Naive thymus-derived CD8-positive, alpha-beta T cell (primary cell): ENCODE measurements around the gene NPEPL1. TPM values are rescaled to one million over a fixed set of nuclear protein-coding genes. Genes with fewer than 3 reads are reported as not detected.
A peak's percentile ranks its signal among the peaks of the same experiment; 100 is the strongest.

Experiments used
- ATAC-seq, 2 donors: fragments of 150-1000 bp; cut with Tn5 transposase in 1 of 2; sonication (Bioruptor Pico), chemical (Tn5 transposase) in 1 of 2; 1 replicate in 1 of 2; 2 replicates in 1 of 2; pipeline ENCODE4 v1.10.0; 2021; ENCODE audit warnings: mild to moderate bottlenecking in 2 of 2, moderate library complexity in 2 of 2
- POLR2A ChIA-PET: fragments of 350-600 bp; sonication (Branson Sonifier 250); formaldehyde crosslinking; loops from one replicate; lab custom pipeline; 2021; ENCODE audit warnings: antibody characterized with exemption; lab: Charles Lee
- DNase-seq, 10 donors: peaks; one replicate each; pipeline versions ENCODE4 v3.0.0 to v3.0.0-alpha.2; 2020 to 2022
- H3K27ac Mint-ChIP-seq, 10 donors: one replicate each; pipeline ENCODE4 v1.8.0; 2020 to 2022; ENCODE audit warnings: mild to moderate bottlenecking in 10 of 10, mixed read lengths in 10 of 10, moderate library complexity in 4 of 10, inconsistent platforms in 1 of 10
- H3K27me3 Mint-ChIP-seq, 5 donors: one replicate each; pipeline ENCODE4 v1.8.0; 2021 to 2022; ENCODE audit warnings: mixed read lengths in 5 of 5
- H3K36me3 Mint-ChIP-seq, 3 donors: one replicate each; pipeline ENCODE4 v1.8.0; 2020 to 2022; ENCODE audit warnings: mixed read lengths in 3 of 3, mild to moderate bottlenecking in 2 of 3, inconsistent platforms in 1 of 3
- H3K4me1 Mint-ChIP-seq, 4 donors: one replicate each; pipeline ENCODE4 v1.8.0; 2021 to 2022; ENCODE audit warnings: mixed read lengths in 4 of 4
- H3K4me3 Mint-ChIP-seq, 10 donors: one replicate each; pipeline ENCODE4 v1.8.0; 2020 to 2022; ENCODE audit warnings: mild to moderate bottlenecking in 10 of 10, mixed read lengths in 10 of 10, moderate library complexity in 6 of 10, inconsistent platforms in 1 of 10
- H3K9me3 Mint-ChIP-seq, 9 donors: one replicate each; pipeline ENCODE4 v1.8.0; 2020 to 2022; ENCODE audit warnings: mixed read lengths in 9 of 9, mild to moderate bottlenecking in 3 of 9, inconsistent platforms in 1 of 9, moderate library complexity in 1 of 9
- polyA plus RNA-seq, 3 donors: library from polyadenylated mRNA; unstranded; fragments of 300-500 nt; fragmentation: Illumina TruSeq; gene quantifications; one replicate each; pipeline ENCODE4 v1.2.3, GENCODE V29; 2021
- total RNA-seq, 8 experiments: library from RNA in 2 of 8; stranded (reverse) in 2 of 8; gene quantifications; one replicate each; pipeline ENCODE4 v1.2.3 and lab custom pipeline; 2021 to 2026

The NPEPL1 gene
- total and polyA plus RNA-seq, 5 experiments from 2014 or later: 5.3 to 44.8 (median 6.3) TPM

DNA sequence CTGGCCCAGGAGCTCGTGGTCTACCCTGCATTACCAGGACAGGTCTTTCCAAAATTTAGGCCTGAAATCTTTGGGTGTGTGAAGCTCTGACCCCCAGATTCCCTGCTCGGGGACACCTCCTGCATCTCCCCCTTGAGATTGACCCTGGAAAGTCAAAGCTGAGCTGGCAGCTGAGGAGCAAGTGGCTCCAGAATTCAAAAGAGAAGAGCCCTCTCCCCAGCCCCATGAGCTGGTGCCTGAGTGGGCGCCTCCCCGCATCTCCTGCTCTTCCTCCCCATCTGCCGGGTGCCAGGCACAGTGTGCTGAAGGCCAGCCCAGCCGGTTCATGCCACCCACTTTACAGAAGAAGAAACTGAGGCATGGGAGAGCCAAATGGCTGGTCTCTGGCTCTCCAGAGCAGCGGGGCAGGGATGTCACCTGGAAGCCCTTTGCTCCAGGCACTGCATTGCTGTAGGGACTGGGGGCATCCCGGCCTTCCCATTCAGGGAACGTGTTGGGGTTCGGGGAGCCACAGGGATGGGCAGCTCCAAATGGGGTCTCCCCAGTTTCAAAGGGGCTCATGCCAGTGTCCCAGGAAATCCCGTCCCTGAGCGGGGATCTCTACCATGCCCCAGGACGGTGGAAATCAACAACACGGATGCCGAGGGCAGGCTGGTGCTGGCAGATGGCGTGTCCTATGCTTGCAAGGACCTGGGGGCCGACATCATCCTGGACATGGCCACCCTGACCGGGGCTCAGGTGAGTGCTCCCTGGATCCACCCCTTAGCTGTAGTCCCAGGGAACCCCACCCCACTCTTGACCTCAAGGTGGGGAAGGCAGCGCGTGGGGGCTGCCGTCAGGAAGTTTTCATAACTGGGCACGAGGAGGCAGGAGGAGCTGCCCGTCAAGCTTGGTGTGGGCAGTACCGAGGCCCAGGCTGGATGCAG is 20.5 kb downstream of the NPEPL1 start:
- Mint-ChIP-seq H3K9me3 (no peaks in the 10 kb centered on the region), H3K27ac (peak overlapping the region in 1 of 10 donors; percentile 16), H3K27me3 (no peaks in the 10 kb centered on the region), H3K36me3 (peaks cover 0 to 2% (median 0%) of the 10 kb centered on the region in 3 donors), H3K4me1 (peaks cover 0 to 2% (median 0%) of the 10 kb centered on the region in 4 donors), H3K4me3 (no peak overlapping the region)
- POLR2A ChIA-PET: interaction anchor here (0.6 to 1.0 kb wide), 2 partner anchors 18 to 1157 kb away, joined by 3 to 4 read pairs; no protein-coding TSS in a partner anchor
- ATAC-seq: no peak
- DNase-seq: peak in 1 of 10 donors; percentile 5

DNA sequence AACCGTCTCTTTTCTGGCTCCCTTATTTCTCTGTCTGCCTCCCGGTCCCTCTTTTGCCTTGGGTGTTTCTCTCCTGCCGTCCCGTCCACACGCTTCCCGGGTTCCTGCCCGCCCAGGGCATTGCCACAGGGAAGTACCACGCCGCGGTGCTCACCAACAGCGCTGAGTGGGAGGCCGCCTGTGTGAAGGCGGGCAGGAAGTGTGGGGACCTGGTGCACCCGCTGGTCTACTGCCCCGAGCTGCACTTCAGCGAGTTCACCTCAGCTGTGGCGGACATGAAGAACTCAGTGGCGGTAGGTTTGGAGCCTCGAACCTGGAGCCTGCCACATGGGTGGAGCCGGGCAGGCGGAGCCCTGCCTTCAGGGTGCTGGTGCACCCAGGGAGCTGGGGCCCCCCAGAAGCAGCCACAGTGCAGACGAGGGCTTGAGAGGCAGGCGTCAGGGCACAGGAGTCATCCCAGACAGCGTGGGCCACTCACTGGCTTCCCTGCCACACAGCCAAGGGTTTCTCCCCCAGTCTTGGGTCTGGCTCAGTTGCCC is 21.3 kb downstream of the NPEPL1 start:
- Mint-ChIP-seq H3K36me3 (peaks cover 0 to 2% (median 0%) of the 10 kb centered on the region in 3 donors), H3K4me1 (peaks cover 0 to 2% (median 0%) of the 10 kb centered on the region in 4 donors), H3K4me3 (no peak overlapping the region), H3K27ac (peak overlapping the region in 1 of 10 donors; percentile 16), H3K27me3 (no peaks in the 10 kb centered on the region), H3K9me3 (no peaks in the 10 kb centered on the region)
- ATAC-seq: no peak
- POLR2A ChIA-PET: no interaction called here
- peak in 1 of 10 donors; percentile 14 for DNase-seq

DNA sequence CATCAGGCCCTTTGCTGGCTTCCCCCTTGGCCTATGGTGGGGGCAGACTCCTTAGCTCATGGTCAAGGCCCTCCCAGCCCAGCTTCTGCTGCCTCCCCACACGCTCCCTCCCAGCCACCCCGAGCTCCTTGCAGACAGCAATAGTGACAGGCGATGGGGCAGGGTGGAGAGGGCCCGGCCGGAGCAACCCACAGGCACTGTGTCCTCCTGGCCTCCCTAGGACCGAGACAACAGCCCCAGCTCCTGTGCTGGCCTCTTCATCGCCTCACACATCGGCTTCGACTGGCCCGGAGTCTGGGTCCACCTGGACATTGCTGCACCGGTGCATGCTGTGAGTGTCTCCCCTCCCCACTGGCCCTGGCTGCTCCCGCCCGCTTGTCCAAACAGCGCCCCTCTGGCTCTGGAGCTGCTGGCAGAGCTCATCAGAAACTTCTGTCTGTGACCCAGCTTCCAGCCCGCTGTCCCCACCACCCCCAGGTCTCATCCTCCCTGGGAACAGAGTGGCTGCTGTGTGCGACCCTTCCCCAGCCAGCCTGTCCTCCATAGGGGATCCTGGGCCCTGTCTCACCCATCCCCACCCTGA is 21.8 kb downstream of the NPEPL1 start:
- H3K36me3 Mint-ChIP-seq: no peaks in the 10 kb centered on the region
- no peak overlapping the region for H3K4me3 Mint-ChIP-seq
- POLR2A ChIA-PET: no interaction called here
- H3K27me3 Mint-ChIP-seq: no peaks in the 10 kb centered on the region
- H3K27ac Mint-ChIP-seq: peak overlapping the region in 2 of 10 donors; percentile 29 to 43
- H3K4me1 Mint-ChIP-seq: no peaks in the 10 kb centered on the region
- no peak for ATAC-seq
- peak in 1 of 10 donors; percentile 13 for DNase-seq
- no peaks in the 10 kb centered on the region for H3K9me3 Mint-ChIP-seq

DNA sequence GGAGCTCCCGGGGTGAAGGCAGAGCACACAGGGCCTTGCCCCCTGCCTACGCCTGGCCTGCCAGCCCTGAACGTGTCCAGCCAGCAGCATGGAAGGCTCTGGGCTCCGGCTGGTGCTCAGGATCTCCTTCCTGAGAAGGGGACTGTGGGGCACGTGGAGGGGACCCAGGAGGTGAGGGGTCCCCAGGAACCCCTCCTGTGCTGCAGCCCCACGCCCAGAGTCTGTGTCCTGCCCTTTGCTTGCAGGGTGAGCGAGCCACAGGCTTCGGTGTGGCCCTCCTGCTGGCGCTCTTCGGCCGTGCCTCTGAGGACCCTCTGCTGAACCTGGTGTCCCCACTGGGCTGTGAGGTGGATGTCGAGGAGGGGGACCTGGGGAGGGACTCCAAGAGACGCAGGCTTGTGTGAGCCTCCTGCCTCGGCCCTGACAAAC is 22.3 kb downstream of the NPEPL1 start:
- no peaks in the 10 kb centered on the region for H3K27me3 Mint-ChIP-seq
- peak in 1 of 10 donors; percentile 13 for DNase-seq
- no peaks in the 10 kb centered on the region for H3K9me3 Mint-ChIP-seq
- H3K4me3 Mint-ChIP-seq: no peak overlapping the region
- H3K36me3 Mint-ChIP-seq: no peaks in the 10 kb centered on the region
- H3K27ac Mint-ChIP-seq: peak overlapping the region in 1 of 10 donors; percentile 67
- no peaks in the 10 kb centered on the region for H3K4me1 Mint-ChIP-seq
- POLR2A ChIA-PET: no interaction called here
- ATAC-seq: no peak

DNA sequence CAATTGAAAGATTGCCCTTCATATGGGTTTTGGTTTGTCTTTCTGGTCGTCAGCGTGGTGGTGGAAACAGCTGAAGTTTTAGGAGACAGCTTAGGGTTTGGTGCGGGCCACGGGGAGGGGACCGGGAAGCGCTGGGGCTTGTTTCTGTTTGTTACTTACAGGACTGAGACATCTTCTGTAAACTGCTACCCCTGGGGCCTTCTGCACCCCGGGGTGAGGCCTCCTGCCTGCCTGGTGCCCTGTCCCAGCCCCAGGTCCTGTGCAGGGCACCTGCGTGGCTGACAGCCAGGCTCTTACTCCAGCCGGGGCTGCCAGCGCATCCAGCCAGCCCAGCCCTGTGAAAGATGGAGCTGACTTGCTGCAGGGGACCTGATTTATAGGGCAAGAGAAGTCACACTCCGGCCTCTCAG is 22.8 kb downstream of the NPEPL1 start:
- Mint-ChIP-seq H3K4me1 (no peaks in the 10 kb centered on the region), H3K9me3 (no peaks in the 10 kb centered on the region), H3K27ac (peak overlapping the region in 1 of 10 donors; percentile 67), H3K36me3 (no peaks in the 10 kb centered on the region), H3K4me3 (no peak overlapping the region), H3K27me3 (no peaks in the 10 kb centered on the region)
- POLR2A ChIA-PET: no interaction called here
- ATAC-seq (no peak), DNase-seq (peak in 1 of 10 donors; percentile 9)

DNA sequence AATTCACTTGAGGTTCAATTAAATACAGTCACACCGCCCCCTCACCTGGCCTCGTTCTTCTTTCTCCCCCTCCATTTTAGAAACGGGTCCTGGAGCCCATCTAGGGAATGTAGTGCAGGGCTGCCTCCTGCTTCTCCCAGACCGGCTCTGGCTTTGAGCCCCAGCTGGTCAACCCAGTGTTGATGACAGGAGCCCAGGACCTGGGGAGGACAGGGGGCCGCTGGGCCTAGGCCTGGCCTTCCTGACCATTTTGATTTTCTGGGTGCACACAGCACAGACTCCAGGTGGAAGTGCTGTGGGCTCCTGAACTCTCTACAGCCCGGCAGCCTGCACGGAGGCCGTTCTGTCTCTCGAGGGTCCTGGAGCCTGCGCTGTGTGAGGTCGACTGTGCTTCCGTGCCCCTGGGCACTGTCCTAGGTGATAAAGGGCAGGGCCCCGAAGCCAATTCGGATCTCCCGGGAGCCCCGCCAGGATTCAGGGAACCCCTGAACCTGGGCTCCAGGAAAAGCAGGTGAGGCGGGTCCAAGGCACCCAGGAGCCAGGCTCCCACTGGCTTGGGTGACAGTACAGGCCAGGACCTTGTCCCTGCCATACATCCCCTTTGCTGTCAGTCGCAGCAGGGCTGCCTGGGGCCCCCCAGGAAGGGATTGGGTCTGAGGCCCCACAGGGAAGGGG is 23.3 kb downstream of the NPEPL1 start:
- Mint-ChIP-seq H3K4me3 (no peak overlapping the region), H3K27me3 (peaks cover 0 to 3% (median under 1%) of the 10 kb centered on the region in 5 donors), H3K9me3 (no peaks in the 10 kb centered on the region), H3K4me1 (no peaks in the 10 kb centered on the region), H3K36me3 (no peaks in the 10 kb centered on the region), H3K27ac (peak overlapping the region in 1 of 10 donors; percentile 19)
- POLR2A ChIA-PET: no interaction called here
- peak in 2 of 10 donors; percentile 13 to 45 for DNase-seq
- no peak for ATAC-seq

DNA sequence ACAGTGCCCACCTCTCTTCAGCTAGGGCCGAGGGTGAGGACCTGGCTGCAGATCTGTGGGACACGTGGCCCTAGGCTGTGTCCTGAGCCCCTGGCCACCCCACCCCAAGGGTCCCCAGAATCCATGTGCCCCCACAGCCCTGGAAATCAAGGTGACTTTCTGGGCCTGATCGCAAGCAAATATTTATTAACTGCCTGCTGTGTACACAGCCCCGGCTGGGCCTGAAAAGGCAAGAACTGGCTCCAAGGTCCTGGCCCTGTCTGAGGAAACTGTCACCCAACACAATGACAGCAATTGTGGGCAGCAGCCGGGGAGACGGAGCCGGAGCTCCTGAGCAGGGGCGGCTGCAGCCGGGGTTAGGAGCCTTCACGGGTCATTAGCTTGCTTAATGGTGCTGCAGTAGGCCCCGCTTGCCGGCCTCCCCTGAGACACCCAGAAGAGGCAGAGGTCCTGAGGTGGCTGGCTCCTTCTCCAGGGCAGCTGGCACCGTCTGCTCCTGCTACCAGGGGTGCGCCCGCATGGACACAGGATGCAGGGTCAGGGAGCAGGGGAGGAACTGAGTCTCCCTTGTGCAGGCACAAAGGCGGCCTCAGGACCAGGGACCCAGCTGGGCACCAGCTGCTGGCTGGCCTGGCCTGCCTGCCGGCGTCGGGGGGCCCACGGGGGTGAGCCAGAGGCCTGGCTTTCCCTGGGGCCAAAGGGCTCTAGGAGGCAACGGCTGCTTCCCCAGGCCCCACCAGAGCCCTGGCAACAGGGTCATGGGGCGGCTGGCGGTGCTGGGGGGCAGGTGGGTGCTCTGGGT is 24.1 kb downstream of the NPEPL1 start:
- H3K27ac Mint-ChIP-seq: peak overlapping the region in 1 of 10 donors; percentile 89
- peaks cover 4 to 10% (median 5%) of the 10 kb centered on the region in 5 donors for H3K27me3 Mint-ChIP-seq
- ATAC-seq (no peak), DNase-seq (peak in 2 of 10 donors; percentile 15 to 59)
- H3K4me1 Mint-ChIP-seq: no peaks in the 10 kb centered on the region
- POLR2A ChIA-PET: no interaction called here
- no peaks in the 10 kb centered on the region for H3K36me3 Mint-ChIP-seq
- H3K9me3 Mint-ChIP-seq: no peaks in the 10 kb centered on the region
- H3K4me3 Mint-ChIP-seq: no peak overlapping the region

- H3K9me3 Mint-ChIP-seq: no peaks in the 10 kb centered on the region
- peaks cover 0 to 4% (median 0%) of the 10 kb centered on the region in 4 donors for H3K4me1 Mint-ChIP-seq
- no peak overlapping the region for H3K4me3 Mint-ChIP-seq
- DNase-seq (peak in 2 of 10 donors; percentile 15 to 49), ATAC-seq (no peak)
- H3K27me3 Mint-ChIP-seq: peaks cover 8 to 18% (median 13%) of the 10 kb centered on the region in 5 donors
- POLR2A ChIA-PET: no interaction called here
- H3K36me3 Mint-ChIP-seq: no peaks in the 10 kb centered on the region
- H3K27ac Mint-ChIP-seq: peak overlapping the region in 2 of 10 donors; percentile 48 to 89
These were observed 24.9 kb downstream of the NPEPL1 start for GRCh38 chr20:58717278-58718091.

DNA sequence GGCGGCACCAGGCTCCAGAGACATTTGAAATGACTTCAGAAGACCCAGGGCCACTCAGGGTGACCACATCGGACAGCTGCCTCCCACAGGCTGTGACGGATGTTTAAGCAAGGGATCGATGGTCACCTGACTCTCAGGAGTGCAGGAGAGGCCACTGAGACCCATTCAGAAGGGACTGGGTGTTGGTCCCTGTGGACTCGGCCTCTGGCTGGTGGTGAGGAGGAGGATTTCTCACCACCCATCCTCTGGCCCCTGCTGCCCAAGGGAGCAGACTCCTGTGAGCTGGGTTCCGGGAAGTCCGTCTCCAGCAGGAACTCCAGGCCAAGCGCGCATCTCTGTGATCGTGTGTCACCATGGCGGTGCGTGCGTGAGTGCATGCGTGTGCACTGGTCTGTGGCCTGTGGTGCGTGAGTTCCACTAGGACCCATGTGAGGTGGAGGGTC is 25.5 kb downstream of the NPEPL1 start:
- no peak for ATAC-seq
- Mint-ChIP-seq H3K27ac (peak overlapping the region in 1 of 10 donors; percentile 12), H3K27me3 (peaks cover 10 to 25% (median 19%) of the 10 kb centered on the region in 5 donors), H3K9me3 (no peaks in the 10 kb centered on the region), H3K36me3 (no peaks in the 10 kb centered on the region), H3K4me3 (no peak overlapping the region), H3K4me1 (peaks cover 0 to 4% (median 0%) of the 10 kb centered on the region in 4 donors)
- peak in 2 of 10 donors; percentile 12 to 34 for DNase-seq
- POLR2A ChIA-PET: no interaction called here

DNA sequence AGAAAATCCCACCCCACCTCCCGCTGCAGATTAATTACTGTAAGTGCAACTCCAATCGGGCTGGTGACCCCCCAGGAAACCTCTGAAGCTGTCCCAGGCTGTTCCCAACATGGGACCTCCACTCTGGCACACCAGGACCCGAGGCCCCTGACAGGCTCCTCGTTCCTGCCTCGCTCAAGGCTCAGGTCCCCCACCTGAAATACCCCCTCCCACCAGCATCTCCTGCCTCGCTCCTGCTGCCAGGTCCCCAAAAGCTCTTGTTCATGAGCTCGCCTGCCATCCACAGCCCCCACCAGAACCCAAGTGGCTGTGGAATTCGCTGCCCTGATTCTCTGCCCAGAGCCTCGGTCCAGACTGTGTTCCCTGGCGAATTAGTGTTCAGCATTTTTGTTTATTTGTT is 26.1 kb downstream of the NPEPL1 start:
- peak overlapping the region in 4 of 10 donors; percentile 11 to 56 (median 14) for H3K27ac Mint-ChIP-seq
- peaks cover 0 to 4% (median 0%) of the 10 kb centered on the region in 4 donors for H3K4me1 Mint-ChIP-seq
- POLR2A ChIA-PET: no interaction called here
- H3K27me3 Mint-ChIP-seq: peaks cover 13 to 31% (median 24%) of the 10 kb centered on the region in 5 donors
- ATAC-seq (no peak), DNase-seq (peak in 1 of 10 donors; percentile 4)
- peaks cover 0 to 1% (median 0%) of the 10 kb centered on the region in 9 donors for H3K9me3 Mint-ChIP-seq
- H3K4me3 Mint-ChIP-seq: no peak overlapping the region
- H3K36me3 Mint-ChIP-seq: no peaks in the 10 kb centered on the region

DNA sequence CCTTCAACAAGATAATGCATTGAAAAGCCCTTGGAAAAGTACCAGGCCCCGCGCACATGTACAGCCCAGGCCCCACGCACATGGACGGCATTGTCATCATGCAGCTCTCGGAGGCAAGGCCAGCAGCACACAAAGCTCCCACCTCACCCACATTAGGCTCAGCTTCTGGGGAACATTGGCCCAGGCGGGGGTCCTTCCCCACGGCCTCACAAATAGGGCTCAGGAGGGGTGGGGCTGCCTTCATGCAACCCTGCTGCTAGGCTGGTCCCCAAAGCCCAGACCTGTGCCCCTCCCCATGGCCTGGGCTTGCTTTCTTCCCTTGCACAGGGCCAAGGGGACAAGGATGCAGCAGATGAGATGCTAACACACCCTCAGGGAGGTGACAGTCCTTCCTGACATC is 26.7 kb downstream of the NPEPL1 start:
- H3K9me3 Mint-ChIP-seq: peaks cover 0 to 2% (median 0%) of the 10 kb centered on the region in 9 donors
- H3K27ac Mint-ChIP-seq: peak overlapping the region in 1 of 10 donors; percentile 16
- H3K27me3 Mint-ChIP-seq: peaks cover 17 to 36% (median 29%) of the 10 kb centered on the region in 5 donors
- DNase-seq: peak in 1 of 10 donors; percentile 12
- POLR2A ChIA-PET: no interaction called here
- no peaks in the 10 kb centered on the region for H3K36me3 Mint-ChIP-seq
- peaks cover 0 to 4% (median 0%) of the 10 kb centered on the region in 4 donors for H3K4me1 Mint-ChIP-seq
- no peak overlapping the region for H3K4me3 Mint-ChIP-seq
- ATAC-seq: no peak
